Left hindlimb (tissue), 1 donor: Measurements from ENCODE around the gene APOBEC3C.
"Not testable (repeated sequence)": the region's sequence is repeated elsewhere in the genome, so short reads cannot be mapped to it uniquely, and the experiment has no call there.

Experiments used
- DNase-seq: peaks from one replicate; pipeline ENCODE4 v3.0.0-alpha.2; 2018

The APOBEC3C gene

GRCh38 chr22:39066442-39067276 lies 52.6 kb downstream of the APOBEC3C start:
- DNase-seq = not testable (repeated sequence)

- DNase-seq = no peak
These were observed 54.2 kb downstream of the APOBEC3C start for GRCh38 chr22:39068033-39068785.
